ENCODE data around the gene SBF2.

GRCh38 chr11:9849389-9849788, 444.6 kb downstream of the SBF2 start:
- TF ChIP-seq CTCF (IDR thresholded peaks at IDR 0.05; ENCODE audit: low read depth, low read length) (no peak), EZH2phosphoT487 (IDR thresholded peaks at IDR 0.05; ENCODE audit: low read depth) (no peak)
